ENCODE results near the gene PVALEF.

GRCh38 chr17:81203136-81203535 lies 37.8 kb downstream of the PVALEF start:
- TF ChIP-seq POLR2A (IDR thresholded peaks at IDR 0.05) (no peak), CTCF (IDR thresholded peaks at IDR 0.05) (no peak)
